H1 (cell line): ENCODE results near the gene CUBN. TPM values are rescaled to one million over a fixed set of nuclear protein-coding genes. Genes with fewer than 3 reads are reported as not detected.

Experiments used
- CTCF ChIA-PET: fragments of 300-600 bp; sonication (Branson Sonifier 250); formaldehyde crosslinking; loops from one replicate; lab custom pipeline; 2021; ENCODE audit not compliant: partially characterized antibody; lab: Charles Lee
- POLR2A ChIA-PET: fragments of 300-600 bp; sonication (Branson Sonifier 250); formaldehyde crosslinking; loops from one replicate; lab custom pipeline; 2021; ENCODE audit warnings: inconsistent platforms; ENCODE audit not compliant: partially characterized antibody; lab: Charles Lee
- DNase-seq, 2 experiments: peaks; one replicate each; pipeline versions ENCODE4 v3.0.0 to v3.0.0-alpha.2; 2010 to 2022; ENCODE audit warnings: low spot score in 2 of 2, low read depth in 1 of 2, mixed read lengths in 1 of 2
- FAIRE-seq: peaks from 2 replicates; lab custom pipeline; 2011; peaks lifted over from hg19 to GRCh38; lab: Jason Lieb, UNC
- H2AFZ ChIP-seq: 2 replicates; pipeline ENCODE4 v1.8.1; 2012; ENCODE audit warnings: low read length, inconsistent platforms
- H2AK5ac ChIP-seq: 2 replicates; pipeline ENCODE4 v1.6.1; 2013; ENCODE audit warnings: low read depth, low read length
- H2BK120ac ChIP-seq: replicated peaks from 2 replicates; pipeline ENCODE3; 2013; ENCODE audit warnings: low read depth, low read length, inconsistent platforms
- H2BK12ac ChIP-seq: 2 replicates; pipeline ENCODE4 v1.6.1; 2013; ENCODE audit warnings: low read depth, low read length
- H2BK15ac ChIP-seq: 2 replicates; pipeline ENCODE4 v1.6.1; 2013; ENCODE audit warnings: low read length
- H2BK20ac ChIP-seq: 2 replicates; pipeline ENCODE4 v1.6.1; 2013; ENCODE audit warnings: low read length
- H2BK5ac ChIP-seq: 2 replicates; pipeline ENCODE4 v1.6.1; 2013; ENCODE audit warnings: low read depth, low read length
- H3K14ac ChIP-seq: 2 replicates; pipeline ENCODE4 v1.6.1; 2013; ENCODE audit warnings: inconsistent platforms; ENCODE audit not compliant: insufficient read length
- H3K18ac ChIP-seq: 2 replicates; pipeline ENCODE4 v1.6.1; 2013; ENCODE audit warnings: low read length; ENCODE audit errors: extremely low read depth
- H3K23ac ChIP-seq: 2 replicates; pipeline ENCODE4 v1.6.1; 2013; ENCODE audit warnings: inconsistent platforms; ENCODE audit not compliant: insufficient read length
- H3K23me2 ChIP-seq: 2 replicates; pipeline ENCODE4 v1.6.1; 2013; ENCODE audit warnings: low read depth, low read length
- H3K27ac ChIP-seq: 2 replicates; pipeline ENCODE4 v1.6.1; 2011; ENCODE audit warnings: low read depth, low read length, inconsistent platforms
- H3K27me3 ChIP-seq, 4 experiments: replicated peaks in 1 of 4; 1 replicate in 1 of 4; 2 replicates in 3 of 4; pipeline versions ENCODE4 v1.6.1 to v1.8.1; 2011 to 2013; ENCODE audit warnings: low read length in 3 of 4, mild to moderate bottlenecking in 3 of 4, inconsistent platforms in 2 of 4, mixed read lengths in 2 of 4, moderate library complexity in 1 of 4; ENCODE audit not compliant: control insufficient read depth in 3 of 4, insufficient read depth in 3 of 4; ENCODE audit errors: extremely low read depth in 1 of 4
- H3K36me3 ChIP-seq, 4 experiments: 2 replicates each; pipeline versions ENCODE4 v1.6.1 to v1.8.1; 2011 to 2013; ENCODE audit warnings: mild to moderate bottlenecking in 4 of 4, low read length in 3 of 4, moderate library complexity in 2 of 4, control low read depth in 1 of 4, inconsistent platforms in 1 of 4; ENCODE audit not compliant: insufficient read depth in 4 of 4, control insufficient read depth in 2 of 4
- H3K4ac ChIP-seq: replicated peaks from 2 replicates; pipeline ENCODE3; 2013; ENCODE audit warnings: low read length, low read depth, mixed read lengths, inconsistent platforms; ENCODE audit not compliant: insufficient read length
- H3K4me1 ChIP-seq, 4 experiments: replicated peaks in 1 of 4; 1 replicate in 1 of 4; 2 replicates in 3 of 4; pipeline versions ENCODE4 v1.6.1 to v1.8.1; 2011 to 2013; ENCODE audit warnings: low read length in 3 of 4, inconsistent platforms in 2 of 4, mixed read lengths in 1 of 4; ENCODE audit not compliant: insufficient read depth in 4 of 4, control insufficient read depth in 3 of 4
- H3K4me2 ChIP-seq, 2 experiments: 2 replicates each; pipeline versions ENCODE4 v1.6.1 to v1.8.1; 2011 to 2013; ENCODE audit warnings: low read depth in 2 of 2, low read length in 2 of 2, control low read depth in 1 of 2, inconsistent platforms in 1 of 2, mild to moderate bottlenecking in 1 of 2; ENCODE audit not compliant: insufficient read depth in 1 of 2
- H3K4me3 ChIP-seq, 4 experiments: fragments of 200-600, 300-600 bp in 1 of 4; sonication (generic), shearing (Covaris generic), sonication (Bioruptor Twin) in 1 of 4; 2 replicates each; pipeline versions ENCODE4 v1.5.1 to v1.8.1; 2011 to 2016; ENCODE audit warnings: low read length in 4 of 4, low read depth in 3 of 4, control low read depth in 2 of 4, inconsistent platforms in 2 of 4, mild to moderate bottlenecking in 2 of 4, mixed read lengths in 1 of 4, moderate library complexity in 1 of 4; ENCODE audit not compliant: insufficient read depth in 2 of 4; ENCODE audit errors: extremely low read depth in 1 of 4
- H3K56ac ChIP-seq: replicated peaks from 2 replicates; pipeline ENCODE3; 2013; ENCODE audit warnings: low read depth, mild to moderate bottlenecking, mixed read lengths, low read length, inconsistent platforms; ENCODE audit not compliant: insufficient read length
- H3K79me1 ChIP-seq: 2 replicates; pipeline ENCODE4 v1.6.1; 2013; ENCODE audit warnings: low read depth, low read length, control low read depth
- H3K79me2 ChIP-seq, 2 experiments: 2 replicates each; pipeline versions ENCODE4 v1.6.1 to v1.8.1; 2012 to 2013; ENCODE audit warnings: low read length in 2 of 2, mild to moderate bottlenecking in 2 of 2, inconsistent platforms in 1 of 2; ENCODE audit not compliant: insufficient read depth in 2 of 2, control insufficient read depth in 1 of 2
- H3K9ac ChIP-seq, 4 experiments: replicated peaks in 1 of 4; 1 replicate in 1 of 4; 2 replicates in 3 of 4; pipeline versions ENCODE4 v1.6.1 to v1.8.1; 2011 to 2013; ENCODE audit warnings: low read depth in 3 of 4, low read length in 3 of 4, control low read depth in 2 of 4, mild to moderate bottlenecking in 2 of 4, moderate library complexity in 2 of 4, inconsistent platforms in 1 of 4; ENCODE audit errors: extremely low read depth in 1 of 4
- H3K9me3 ChIP-seq, 2 experiments: 2 replicates each; pipeline versions ENCODE4 v1.6.1 to v1.8.1; 2012 to 2013; ENCODE audit warnings: mild to moderate bottlenecking in 2 of 2, moderate library complexity in 2 of 2, control low read depth in 1 of 2, inconsistent platforms in 1 of 2, low read depth in 1 of 2, low read length in 1 of 2, mixed read lengths in 1 of 2; ENCODE audit not compliant: insufficient read depth in 2 of 2
- H4K20me1 ChIP-seq, 2 experiments: replicated peaks in 1 of 2; 2 replicates each; pipeline versions ENCODE3 to v1.8.1; 2011 to 2013; ENCODE audit warnings: inconsistent platforms in 2 of 2, low read length in 2 of 2, mild to moderate bottlenecking in 1 of 2; ENCODE audit not compliant: insufficient read depth in 2 of 2, control insufficient read depth in 1 of 2
- H4K5ac ChIP-seq: 2 replicates; pipeline ENCODE4 v1.6.1; 2013; ENCODE audit warnings: low read length, low read depth, mixed read lengths, inconsistent platforms; ENCODE audit not compliant: insufficient read length
- H4K8ac ChIP-seq: 2 replicates; pipeline ENCODE4 v1.8.0; 2013; ENCODE audit warnings: mild to moderate bottlenecking, moderate library complexity, low read length, inconsistent platforms; ENCODE audit not compliant: insufficient read depth; ENCODE audit errors: extremely low read depth
- H4K91ac ChIP-seq: replicated peaks from 2 replicates; pipeline ENCODE3; 2013; ENCODE audit warnings: low read length, mixed read lengths, inconsistent platforms; ENCODE audit not compliant: insufficient read length
- CEBPB ChIP-seq: IDR thresholded peaks from 2 replicates; pipeline ENCODE4 v1.6.1; 2012; ENCODE audit warnings: low read depth, low read length
- CHD2 ChIP-seq: IDR thresholded peaks from 2 replicates; pipeline ENCODE4 v1.6.1; 2012; ENCODE audit warnings: low read length, improper control_type of control experiment
- CREB1 ChIP-seq: IDR thresholded peaks from 2 replicates; pipeline ENCODE4 v1.6.1; 2012; ENCODE audit warnings: inconsistent platforms
- EZH2 ChIP-seq: fragments of 200-600 bp; sonication (generic); IDR thresholded peaks from 2 replicates; pipeline ENCODE4 v1.7.1; 2012; ENCODE audit warnings: low read depth, mild to moderate bottlenecking, moderate library complexity, low read length, inconsistent platforms; ENCODE audit not compliant: severe bottlenecking
- MAFK ChIP-seq: IDR thresholded peaks from 2 replicates; pipeline ENCODE4 v1.6.1; 2012; ENCODE audit warnings: low read depth, mild to moderate bottlenecking, improper control_type of control experiment, low read length
- NRF1 ChIP-seq: IDR thresholded peaks from 2 replicates; pipeline ENCODE4 v1.6.1; 2011; ENCODE audit warnings: mild to moderate bottlenecking, low read depth, low read length, improper control_type of control experiment
- POLR2A ChIP-seq, 2 experiments: IDR thresholded peaks; 1 replicate in 1 of 2; 2 replicates in 1 of 2; pipeline ENCODE4 v1.6.1; 2011; ENCODE audit warnings: low read depth in 2 of 2, low read length in 2 of 2, mild to moderate bottlenecking in 2 of 2; ENCODE audit errors: control extremely low read depth in 1 of 2
- SAP30 ChIP-seq: fragments of 300-600 bp; sonication (generic); IDR thresholded peaks from 2 replicates; pipeline ENCODE4 v1.7.1; 2012; ENCODE audit warnings: low read length, moderate library complexity, mild to moderate bottlenecking, inconsistent platforms; ENCODE audit not compliant: insufficient read depth, insufficient replicate concordance
- TCF12 ChIP-seq: IDR thresholded peaks from 2 replicates; pipeline ENCODE4 v1.6.1; 2011; ENCODE audit warnings: low read depth, mild to moderate bottlenecking, low read length
- WGBS, 2 experiments: shearing (Covaris generic) in 1 of 2; methylation state at CpG; one replicate each; pipeline versions ENCODE4 v1.1.6 to v1.1.7; 2013 to 2015; ENCODE audit warnings: low lambda C conversion rate in 2 of 2, mixed read lengths in 2 of 2, inconsistent platforms in 1 of 2, low coverage in 1 of 2, missing lambda C conversion rate in 1 of 2; ENCODE audit not compliant: insufficient replicate concordance in 2 of 2, insufficient coverage in 1 of 2, insufficient read length in 1 of 2; ENCODE audit errors: extremely low coverage in 1 of 2, missing lambda C conversion rate in 1 of 2; 5-methylcytosine and 5-hydroxymethylcytosine counted together
- polyA plus RNA-seq, 7 experiments: library from polyadenylated mRNA; depleted of rRNA in 3 of 7; stranded (reverse) in 5 of 7; unstranded in 2 of 7; fragments of >200 nt in 5 of 7; fragments of 200-250 nt in 2 of 7; gene quantifications; 1 replicate in 5 of 7; 2 replicates in 1 of 7; 4 replicates in 1 of 7; pipeline versions ENCODE4 v1.2.1 to v1.2.3, GENCODE V29; 2011 to 2013; ENCODE audit warnings: missing spikeins in 2 of 7, mixed read lengths in 2 of 7
- total RNA-seq: library from RNA; stranded (reverse); fragmentation: NEBNext Ultra II Directional; extraction: Animal tissue kit (Norgen Biotek cat#: 25700); gene quantifications from 2 replicates; pipeline ENCODE4 v1.2.1, GENCODE V29; 2021
- TF ChIP-seq, protein P1 (sequence below): IDR thresholded peaks from 2 replicates; pipeline ENCODE4 v1.6.1; 2012; ENCODE audit warnings: inconsistent platforms
- TF ChIP-seq, protein P2 (sequence below), 3 experiments: IDR thresholded peaks; 1 replicate in 2 of 3; 2 replicates in 1 of 3; pipeline versions ENCODE4 v1.5.1 to v1.6.1; 2011; ENCODE audit warnings: low read length in 3 of 3, mild to moderate bottlenecking in 3 of 3, inconsistent platforms in 2 of 3, low read depth in 1 of 3, moderate library complexity in 1 of 3; ENCODE audit not compliant: insufficient read depth in 1 of 3; ENCODE audit errors: control extremely low read depth in 1 of 3

Gene CUBN
- total and polyA plus RNA-seq, 2 of the 8 experiments (the other 6 are each of a cell fraction or from before 2014, with no cell fraction given), result 0.04 to 0.08 TPM

GRCh38 chr10:17169803-17170202, 40.2 kb upstream of the CUBN start:
- no peak overlapping the region for H3K4me3 ChIP-seq
- H2BK15ac ChIP-seq, result no peak overlapping the region
- POLR2A ChIA-PET, result interaction anchor here (1.0 kb wide), 1 partner anchor 31 kb away, joined by 4 read pairs; no protein-coding TSS in a partner anchor
- H3K4me1 ChIP-seq, result no peaks in the 10 kb centered on the region
- no peaks in the 10 kb centered on the region for H3K23me2 ChIP-seq
- no peak overlapping the region for H3K23ac ChIP-seq
- FAIRE-seq, result no peak
- H3K36me3 ChIP-seq, result peaks cover 0 to 5% (median 0%) of the 10 kb centered on the region in 4 experiments; a peak in 2 of 8 replicates
- WGBS, 2 experiments, result 83% methylated on average over 4 of the region's 4 CpGs; no CpG with 5 or more reads in 1 of the 2 experiments
- no peak overlapping the region for H3K14ac ChIP-seq
- H2AFZ ChIP-seq, result no peak overlapping the region
- no peak overlapping the region for H4K91ac ChIP-seq
- H3K18ac ChIP-seq, result no peak overlapping the region
- no peak overlapping the region for H3K4me2 ChIP-seq
- H3K9ac ChIP-seq, result no peak overlapping the region
- no peak overlapping the region for H3K27ac ChIP-seq
- H3K56ac ChIP-seq, result no peak overlapping the region
- H4K5ac ChIP-seq, result no peak overlapping the region
- H4K20me1 ChIP-seq, result no peaks in the 10 kb centered on the region
- CTCF ChIA-PET, result no interaction called here
- H2BK12ac ChIP-seq, result no peak overlapping the region
- H2AK5ac ChIP-seq, result no peak overlapping the region
- H3K4ac ChIP-seq, result no peak overlapping the region
- no peaks in the 10 kb centered on the region for H3K9me3 ChIP-seq
- no peak overlapping the region for H4K8ac ChIP-seq
- DNase-seq, result no peak
- H3K27me3 ChIP-seq, result no peaks in the 10 kb centered on the region
- no peak overlapping the region for H2BK5ac ChIP-seq
- no peak overlapping the region for H2BK20ac ChIP-seq
- H3K79me2 ChIP-seq, result no peaks in the 10 kb centered on the region
- no peak overlapping the region for H2BK120ac ChIP-seq
- no peaks in the 10 kb centered on the region for H3K79me1 ChIP-seq
- TF ChIP-seq CHD2 (no peak), POLR2A (IDR thresholded peaks at IDR 0.05; ENCODE audit: control extremely low read depth in 1 of 2, low read depth in 2 of 2, low read length in 2 of 2) (no peak), NRF1 (no peak), TCF12 (no peak), SAP30 (no peak), CEBPB (no peak), MAFK (no peak), CREB1 (no peak), EZH2 (no peak)
- TF ChIP-seq, protein P1, sequence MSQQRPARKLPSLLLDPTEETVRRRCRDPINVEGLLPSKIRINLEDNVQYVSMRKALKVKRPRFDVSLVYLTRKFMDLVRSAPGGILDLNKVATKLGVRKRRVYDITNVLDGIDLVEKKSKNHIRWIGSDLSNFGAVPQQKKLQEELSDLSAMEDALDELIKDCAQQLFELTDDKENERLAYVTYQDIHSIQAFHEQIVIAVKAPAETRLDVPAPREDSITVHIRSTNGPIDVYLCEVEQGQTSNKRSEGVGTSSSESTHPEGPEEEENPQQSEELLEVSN, result no peak
- TF ChIP-seq, protein P2, sequence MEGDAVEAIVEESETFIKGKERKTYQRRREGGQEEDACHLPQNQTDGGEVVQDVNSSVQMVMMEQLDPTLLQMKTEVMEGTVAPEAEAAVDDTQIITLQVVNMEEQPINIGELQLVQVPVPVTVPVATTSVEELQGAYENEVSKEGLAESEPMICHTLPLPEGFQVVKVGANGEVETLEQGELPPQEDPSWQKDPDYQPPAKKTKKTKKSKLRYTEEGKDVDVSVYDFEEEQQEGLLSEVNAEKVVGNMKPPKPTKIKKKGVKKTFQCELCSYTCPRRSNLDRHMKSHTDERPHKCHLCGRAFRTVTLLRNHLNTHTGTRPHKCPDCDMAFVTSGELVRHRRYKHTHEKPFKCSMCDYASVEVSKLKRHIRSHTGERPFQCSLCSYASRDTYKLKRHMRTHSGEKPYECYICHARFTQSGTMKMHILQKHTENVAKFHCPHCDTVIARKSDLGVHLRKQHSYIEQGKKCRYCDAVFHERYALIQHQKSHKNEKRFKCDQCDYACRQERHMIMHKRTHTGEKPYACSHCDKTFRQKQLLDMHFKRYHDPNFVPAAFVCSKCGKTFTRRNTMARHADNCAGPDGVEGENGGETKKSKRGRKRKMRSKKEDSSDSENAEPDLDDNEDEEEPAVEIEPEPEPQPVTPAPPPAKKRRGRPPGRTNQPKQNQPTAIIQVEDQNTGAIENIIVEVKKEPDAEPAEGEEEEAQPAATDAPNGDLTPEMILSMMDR (IDR thresholded peaks at IDR 0.05; ENCODE audit: control extremely low read depth in 1 of 3, insufficient read depth in 1 of 3, low read depth in 1 of 3, low read length in 3 of 3), result no peak
